ENCODE results near the gene FAM98B.

- no peak for TF ChIP-seq NR1H2 (CRISPR knock-in tag; IDR thresholded peaks at IDR 0.05)
- TF ChIP-seq CTCF (IDR thresholded peaks at IDR 0.05) = no peak
- TF ChIP-seq GTF2I (CRISPR knock-in tag; conservative IDR thresholded peaks at IDR 0.05) = no peak
- no peak for TF ChIP-seq HMGXB4 (CRISPR knock-in tag; IDR thresholded peaks at IDR 0.05)
- TF ChIP-seq ATF3 (CRISPR knock-in tag; conservative IDR thresholded peaks at IDR 0.05) = no peak
- TF ChIP-seq TCF7 (CRISPR knock-in tag; IDR thresholded peaks at IDR 0.05; ENCODE audit: low read depth) = no peak
- no peak for TF ChIP-seq ZBTB21 (CRISPR knock-in tag; IDR thresholded peaks at IDR 0.05; ENCODE audit: borderline replicate concordance)
- no peak for TF ChIP-seq ZNF138 (CRISPR knock-in tag; conservative IDR thresholded peaks at IDR 0.05)
- TF ChIP-seq TP53 (CRISPR knock-in tag; IDR thresholded peaks at IDR 0.05) = no peak
- TF ChIP-seq FOXP1 (CRISPR knock-in tag; IDR thresholded peaks at IDR 0.05; ENCODE audit: borderline replicate concordance) = no peak
- TF ChIP-seq MAX (CRISPR knock-in tag; IDR thresholded peaks at IDR 0.05) = no peak
These were observed 16.9 kb downstream of the FAM98B start for GRCh38 chr15:38470816-38471215.
